Esophagus (tissue), 2 donors: ENCODE measurements around the gene TWIST1. TPM values are rescaled to one million over a fixed set of nuclear protein-coding genes. Genes with fewer than 3 reads are reported as not detected.

Source experiments
- H3K27ac ChIP-seq, 2 donors: one replicate each; pipeline ENCODE4 v1.5.1; 2013; ENCODE audit warnings: low read depth in 2 of 2, mild to moderate bottlenecking in 2 of 2, inconsistent platforms in 1 of 2, low read length in 1 of 2, moderate library complexity in 1 of 2
- H3K27me3 ChIP-seq, 2 donors: one replicate each; pipeline ENCODE4 v1.6.1; 2013; ENCODE audit warnings: low read length in 2 of 2, control low read depth in 1 of 2, mild to moderate bottlenecking in 1 of 2; ENCODE audit not compliant: insufficient read depth in 2 of 2, control insufficient read depth in 1 of 2
- H3K36me3 ChIP-seq, 2 donors: one replicate each; pipeline ENCODE4 v1.6.1; 2013; ENCODE audit warnings: low read length in 1 of 2; ENCODE audit not compliant: control insufficient read depth in 2 of 2, insufficient read depth in 2 of 2
- H3K4me1 ChIP-seq, 2 donors: one replicate each; pipeline ENCODE4 v1.6.1; 2013; ENCODE audit warnings: low read length in 1 of 2; ENCODE audit not compliant: control insufficient read depth in 2 of 2, insufficient read depth in 2 of 2
- H3K4me3 ChIP-seq, 2 donors: one replicate each; pipeline ENCODE4 v1.5.1; 2013; ENCODE audit warnings: low read length in 2 of 2, mild to moderate bottlenecking in 2 of 2, low read depth in 1 of 2, moderate library complexity in 1 of 2
- H3K9me3 ChIP-seq, 2 donors: one replicate each; pipeline ENCODE4 v1.6.1; 2013; ENCODE audit warnings: mild to moderate bottlenecking in 2 of 2, low read depth in 1 of 2, low read length in 1 of 2, moderate library complexity in 1 of 2; ENCODE audit not compliant: control insufficient read depth in 2 of 2, insufficient read depth in 1 of 2
- WGBS, 2 donors: extraction: QIAGEN DNeasy Blood & Tissue Kit; methylation state at CpG; one replicate each; pipeline ENCODE4 v1.1.7; 2013; 5-methylcytosine and 5-hydroxymethylcytosine counted together
- polyA plus RNA-seq, 2 donors: library from polyadenylated mRNA; stranded (reverse); fragments of 200-250 nt; gene quantifications; one replicate each; pipeline ENCODE4 v1.2.3, GENCODE V29; 2013
- donor health status: healthy with polysubstance abuse.
- donor health status: Bipolar disorder and iron deficiency.

TWIST1 gene
- polyA plus RNA-seq, 2 donors: 2.6 to 5.6 TPM

GRCh38 chr7:19107356-19108146, 9.9 kb downstream of the TWIST1 start:
- no peaks in the 10 kb centered on the region for H3K36me3 ChIP-seq
- peak overlapping the region; percentile 50 to 83 for H3K27ac ChIP-seq
- 3 to 4% methylated on average over 48 of the region's 48 CpGs for WGBS, 2 donors
- H3K27me3 ChIP-seq: peaks cover 3 to 31% of the 10 kb centered on the region in 2 donors
- H3K4me3 ChIP-seq: peak overlapping the region; percentile 12 to 44
- H3K9me3 ChIP-seq: no peaks in the 10 kb centered on the region
- H3K4me1 ChIP-seq: peaks cover 3 to 8% of the 10 kb centered on the region in 2 donors

DNA sequence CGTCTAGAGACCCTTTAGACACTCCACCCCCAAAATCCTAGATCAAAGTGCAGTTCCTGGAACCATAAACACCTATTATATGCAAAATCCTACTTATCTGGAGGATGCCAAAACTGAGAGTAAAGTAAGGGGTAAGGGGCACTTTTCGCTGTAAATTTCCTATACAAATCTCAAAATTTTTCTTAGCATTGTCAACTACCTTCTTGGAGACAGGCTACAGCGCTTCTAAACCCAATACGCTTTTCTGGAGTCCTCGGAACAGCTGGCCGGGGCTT, 10.4 kb downstream of the TWIST1 start:
- peak overlapping the region; percentile 50 to 83 for H3K27ac ChIP-seq
- H3K4me3 ChIP-seq: peak overlapping the region in 1 of 2 donors; percentile 44
- no peaks in the 10 kb centered on the region for H3K9me3 ChIP-seq
- WGBS, 2 donors: 2 to 5% methylated on average over 6 of the region's 6 CpGs
- no peaks in the 10 kb centered on the region for H3K36me3 ChIP-seq
- peaks cover 3 to 8% of the 10 kb centered on the region in 2 donors for H3K4me1 ChIP-seq
- H3K27me3 ChIP-seq: peaks cover 3 to 27% of the 10 kb centered on the region in 2 donors

- peak overlapping the region; percentile 9 to 44 for H3K4me3 ChIP-seq
- H3K27ac ChIP-seq: peak overlapping the region; percentile 50 to 57
- 6 to 7% methylated on average over 49 of the region's 49 CpGs for WGBS, 2 donors
- no peaks in the 10 kb centered on the region for H3K36me3 ChIP-seq
- H3K27me3 ChIP-seq: peaks cover 3 to 27% of the 10 kb centered on the region in 2 donors
- H3K9me3 ChIP-seq: no peaks in the 10 kb centered on the region
- H3K4me1 ChIP-seq: peaks cover 3 to 8% of the 10 kb centered on the region in 2 donors
Observed at GRCh38 chr7:19106241-19107080, 11.0 kb downstream of the TWIST1 start.

DNA sequence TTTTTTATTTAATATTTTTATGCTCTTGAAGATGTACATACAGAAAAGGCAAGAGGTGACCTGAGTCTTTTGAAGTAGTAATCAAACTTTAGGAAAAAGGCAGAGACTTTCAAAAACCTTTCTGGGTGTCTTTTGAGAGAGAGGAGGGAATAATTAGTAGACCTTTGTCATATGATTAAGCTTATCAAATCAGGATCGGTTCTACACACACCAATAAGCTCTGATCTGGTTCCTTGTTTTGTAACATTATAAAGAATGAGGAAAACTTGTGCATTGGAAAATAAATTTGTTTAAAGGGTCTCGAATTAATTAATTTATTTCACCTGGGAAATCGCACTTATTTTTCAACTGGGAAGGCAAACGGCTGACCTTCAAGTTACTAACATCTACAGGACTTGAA, 11.9 kb downstream of the TWIST1 start:
- H3K27me3 ChIP-seq: peaks cover 3 to 27% of the 10 kb centered on the region in 2 donors
- no peaks in the 10 kb centered on the region for H3K9me3 ChIP-seq
- 20 to 38% methylated on average over 4 of the region's 4 CpGs for WGBS, 2 donors
- no peak overlapping the region for H3K27ac ChIP-seq
- peaks cover 3 to 8% of the 10 kb centered on the region in 2 donors for H3K4me1 ChIP-seq
- peak overlapping the region in 1 of 2 donors; percentile 44 for H3K4me3 ChIP-seq
- H3K36me3 ChIP-seq: no peaks in the 10 kb centered on the region

DNA sequence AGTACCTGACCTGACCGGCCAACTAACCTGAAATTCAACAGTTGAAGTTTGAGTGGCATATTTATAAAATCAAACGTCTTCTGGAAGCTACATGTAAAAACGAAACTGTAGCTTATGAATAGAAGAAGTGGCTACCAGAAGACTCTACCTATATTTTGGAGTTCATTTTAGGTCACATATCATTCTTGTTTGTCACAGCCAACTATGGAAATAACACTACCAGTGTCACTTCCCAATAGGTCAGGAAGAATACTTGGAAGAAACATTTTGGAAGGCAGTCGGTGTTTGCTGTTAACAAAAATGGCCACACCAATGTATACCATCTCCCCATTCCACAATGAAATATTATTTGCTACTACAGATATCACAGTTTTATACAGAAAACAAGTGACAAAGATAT, 12.6 kb downstream of the TWIST1 start:
- 62% methylated on average over 4 of the region's 4 CpGs for WGBS, 2 donors
- H3K27ac ChIP-seq: no peak overlapping the region
- peaks cover 3 to 27% of the 10 kb centered on the region in 2 donors for H3K27me3 ChIP-seq
- peaks cover 3 to 8% of the 10 kb centered on the region in 2 donors for H3K4me1 ChIP-seq
- no peaks in the 10 kb centered on the region for H3K36me3 ChIP-seq
- H3K9me3 ChIP-seq: no peaks in the 10 kb centered on the region
- no peak overlapping the region for H3K4me3 ChIP-seq

- Histone ChIP-seq H3K4me3 (no peak overlapping the region), H3K36me3 (no peaks in the 10 kb centered on the region), H3K27ac (no peak overlapping the region), H3K9me3 (no peaks in the 10 kb centered on the region), H3K27me3 (peaks cover 3 to 15% of the 10 kb centered on the region in 2 donors), H3K4me1 (peaks cover 2 to 3% of the 10 kb centered on the region in 2 donors)
- WGBS, 2 donors: 79 to 80% methylated on average over 4 of the region's 4 CpGs
Observed at GRCh38 chr7:19102884-19103283, 14.6 kb downstream of the TWIST1 start.

- peaks cover 3 to 11% of the 10 kb centered on the region in 2 donors for H3K27me3 ChIP-seq
Observed at GRCh38 chr7:19101909-19102308, 15.5 kb downstream of the TWIST1 start.

GRCh38 chr7:19101472-19101871, 16.0 kb downstream of the TWIST1 start:
- WGBS, 2 donors: 70 to 88% methylated on average over 1 of the region's 1 CpG
- H3K27ac ChIP-seq: no peak overlapping the region
- no peaks in the 10 kb centered on the region for H3K9me3 ChIP-seq
- peaks cover 3 to 8% of the 10 kb centered on the region in 2 donors for H3K27me3 ChIP-seq
- H3K36me3 ChIP-seq: no peaks in the 10 kb centered on the region
- no peak overlapping the region for H3K4me3 ChIP-seq
- H3K4me1 ChIP-seq: peaks cover 0 to 3% of the 10 kb centered on the region in 2 donors

More at GRCh38 chr7:19101909-19102308, 15.5 kb downstream of the TWIST1 start:
- Histone ChIP-seq H3K4me3 (no peak overlapping the region), H3K27ac (no peak overlapping the region), H3K9me3 (no peaks in the 10 kb centered on the region), H3K4me1 (peaks cover 0 to 3% of the 10 kb centered on the region in 2 donors), H3K36me3 (no peaks in the 10 kb centered on the region)
- WGBS, 2 donors: 50 to 62% methylated on average over 2 of the region's 2 CpGs

DNA sequence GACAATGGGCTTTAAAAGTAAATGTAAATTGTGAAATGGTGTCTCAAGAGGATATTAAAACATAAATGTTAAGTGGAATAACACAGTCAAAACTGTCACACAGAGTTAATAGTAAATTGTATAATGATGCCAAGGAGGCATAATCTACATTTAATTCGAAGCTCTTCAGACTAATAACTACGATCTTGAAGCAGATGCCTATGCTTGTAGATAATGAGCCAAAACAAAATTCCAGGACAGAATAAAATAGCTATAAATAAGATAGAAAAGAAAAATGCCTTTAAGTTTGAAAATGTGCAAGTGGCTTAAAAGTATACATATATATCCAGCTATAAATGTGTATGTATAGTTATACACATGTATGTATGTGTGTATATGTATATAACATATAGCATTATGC, 17.5 kb downstream of the TWIST1 start:
- no peaks in the 10 kb centered on the region for H3K36me3 ChIP-seq
- no peak overlapping the region for H3K4me3 ChIP-seq
- no peaks in the 10 kb centered on the region for H3K27me3 ChIP-seq
- H3K27ac ChIP-seq: no peak overlapping the region
- H3K4me1 ChIP-seq: no peaks in the 10 kb centered on the region
- H3K9me3 ChIP-seq: no peaks in the 10 kb centered on the region
- WGBS, 2 donors: 53 to 65% methylated on average over 2 of the region's 2 CpGs
